ENCODE results near the gene LRRC8D. TPM values are rescaled to one million over a fixed set of nuclear protein-coding genes. Genes with fewer than 3 reads are reported as not detected.

The LRRC8D gene
- total and polyA plus RNA-seq, 9 of the 15 experiments (the other 6 are each of a cell fraction or from before 2014, with no cell fraction given), result 3.4 to 53.9 (median 15.9) TPM

DNA sequence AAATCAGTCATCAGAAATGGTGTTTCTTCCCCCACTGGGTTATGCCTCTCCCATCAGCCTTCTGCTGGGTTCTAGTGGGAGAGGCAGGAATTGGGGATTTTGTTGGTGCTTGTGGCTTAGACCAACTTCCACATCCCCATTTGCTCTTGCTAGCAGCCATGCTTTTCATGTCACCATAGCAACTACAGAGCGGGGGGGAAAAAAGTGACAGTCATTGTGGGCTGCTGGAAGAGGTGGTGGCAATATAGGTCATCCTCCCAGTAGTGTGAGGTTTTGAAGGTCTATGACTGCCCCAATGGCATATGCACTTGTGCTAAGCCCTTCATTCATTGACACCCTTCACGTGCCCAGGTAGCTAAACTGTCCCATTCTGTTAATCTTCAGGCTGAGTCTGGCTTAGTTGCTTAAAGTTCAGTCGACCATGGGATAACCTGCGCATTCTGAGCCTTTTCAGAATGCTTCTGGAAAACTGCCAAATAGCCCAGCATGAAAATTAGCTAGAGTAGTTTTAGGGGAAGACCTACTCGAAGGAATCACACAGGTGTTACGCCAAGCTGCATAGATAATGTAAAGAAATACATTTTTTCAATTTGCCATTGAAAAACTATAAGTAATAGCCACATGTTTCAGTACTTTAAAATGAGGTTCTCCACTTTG, 120.4 kb downstream of the LRRC8D start (continued):
- TF ChIP-seq ATF1 (CRISPR knock-in tag; IDR thresholded peaks at IDR 0.05), result no peak
- peak; percentile 30; the same call in 1 of the 2 replicates for TF ChIP-seq ATF1 (tag; IDR thresholded peaks at IDR 0.05)
- no peak for TF ChIP-seq FUS (optimal IDR thresholded peaks at IDR 0.05; ENCODE audit: low read depth, low read length)
- no peak for TF ChIP-seq TEAD2 (tag; IDR thresholded peaks at IDR 0.05)
- TF ChIP-seq SP2 (IDR thresholded peaks at IDR 0.05; ENCODE audit: extremely low read depth, low read depth, low read length, poor library complexity, severe bottlenecking), result no peak
- TF ChIP-seq NFIC (IDR thresholded peaks at IDR 0.05), result peak; percentile 95
- TF ChIP-seq TAF9B (IDR thresholded peaks at IDR 0.05; ENCODE audit: partially characterized antibody), result no peak
- TF ChIP-seq MEF2D (tag; conservative IDR thresholded peaks at IDR 0.05; ENCODE audit: low read depth), result 0 out of 2 replicates have a peak, but pooled peaks have one; percentile 20
- no peak for TF ChIP-seq RBM17 (IDR thresholded peaks at IDR 0.05; ENCODE audit: borderline replicate concordance, low read depth, low read length)
- TF ChIP-seq, protein P1, sequence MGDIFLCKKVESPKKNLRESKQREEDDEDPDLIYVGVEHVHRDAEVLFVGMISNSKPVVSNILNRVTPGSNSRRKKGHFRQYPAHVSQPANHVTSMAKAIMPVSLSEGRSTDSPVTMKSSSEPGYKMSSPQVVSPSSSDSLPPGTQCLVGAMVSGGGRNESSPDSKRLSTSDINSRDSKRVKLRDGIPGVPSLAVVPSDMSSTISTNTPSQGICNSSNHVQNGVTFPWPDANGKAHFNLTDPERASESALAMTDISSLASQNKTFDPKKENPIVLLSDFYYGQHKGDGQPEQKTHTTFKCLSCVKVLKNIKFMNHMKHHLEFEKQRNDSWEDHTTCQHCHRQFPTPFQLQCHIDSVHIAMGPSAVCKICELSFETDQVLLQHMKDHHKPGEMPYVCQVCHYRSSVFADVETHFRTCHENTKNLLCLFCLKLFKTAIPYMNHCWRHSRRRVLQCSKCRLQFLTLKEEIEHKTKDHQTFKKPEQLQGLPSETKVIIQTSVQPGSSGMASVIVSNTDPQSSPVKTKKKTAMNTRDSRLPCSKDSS (IDR thresholded peaks at IDR 0.05; ENCODE audit: low read depth, partially characterized antibody), result no peak
- TF ChIP-seq, protein P2, sequence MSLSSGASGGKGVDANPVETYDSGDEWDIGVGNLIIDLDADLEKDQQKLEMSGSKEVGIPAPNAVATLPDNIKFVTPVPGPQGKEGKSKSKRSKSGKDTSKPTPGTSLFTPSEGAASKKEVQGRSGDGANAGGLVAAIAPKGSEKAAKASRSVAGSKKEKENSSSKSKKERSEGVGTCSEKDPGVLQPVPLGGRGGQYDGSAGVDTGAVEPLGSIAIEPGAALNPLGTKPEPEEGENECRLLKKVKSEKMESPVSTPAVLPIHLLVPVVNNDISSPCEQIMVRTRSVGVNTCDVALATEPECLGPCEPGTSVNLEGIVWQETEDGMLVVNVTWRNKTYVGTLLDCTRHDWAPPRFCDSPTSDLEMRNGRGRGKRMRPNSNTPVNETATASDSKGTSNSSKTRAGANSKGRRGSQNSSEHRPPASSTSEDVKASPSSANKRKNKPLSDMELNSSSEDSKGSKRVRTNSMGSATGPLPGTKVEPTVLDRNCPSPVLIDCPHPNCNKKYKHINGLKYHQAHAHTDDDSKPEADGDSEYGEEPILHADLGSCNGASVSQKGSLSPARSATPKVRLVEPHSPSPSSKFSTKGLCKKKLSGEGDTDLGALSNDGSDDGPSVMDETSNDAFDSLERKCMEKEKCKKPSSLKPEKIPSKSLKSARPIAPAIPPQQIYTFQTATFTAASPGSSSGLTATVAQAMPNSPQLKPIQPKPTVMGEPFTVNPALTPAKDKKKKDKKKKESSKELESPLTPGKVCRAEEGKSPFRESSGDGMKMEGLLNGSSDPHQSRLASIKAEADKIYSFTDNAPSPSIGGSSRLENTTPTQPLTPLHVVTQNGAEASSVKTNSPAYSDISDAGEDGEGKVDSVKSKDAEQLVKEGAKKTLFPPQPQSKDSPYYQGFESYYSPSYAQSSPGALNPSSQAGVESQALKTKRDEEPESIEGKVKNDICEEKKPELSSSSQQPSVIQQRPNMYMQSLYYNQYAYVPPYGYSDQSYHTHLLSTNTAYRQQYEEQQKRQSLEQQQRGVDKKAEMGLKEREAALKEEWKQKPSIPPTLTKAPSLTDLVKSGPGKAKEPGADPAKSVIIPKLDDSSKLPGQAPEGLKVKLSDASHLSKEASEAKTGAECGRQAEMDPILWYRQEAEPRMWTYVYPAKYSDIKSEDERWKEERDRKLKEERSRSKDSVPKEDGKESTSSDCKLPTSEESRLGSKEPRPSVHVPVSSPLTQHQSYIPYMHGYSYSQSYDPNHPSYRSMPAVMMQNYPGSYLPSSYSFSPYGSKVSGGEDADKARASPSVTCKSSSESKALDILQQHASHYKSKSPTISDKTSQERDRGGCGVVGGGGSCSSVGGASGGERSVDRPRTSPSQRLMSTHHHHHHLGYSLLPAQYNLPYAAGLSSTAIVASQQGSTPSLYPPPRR (CRISPR knock-in tag; IDR thresholded peaks at IDR 0.05; ENCODE audit: borderline replicate concordance), result no peak
- no peak for TF ChIP-seq BDP1 (IDR thresholded peaks at IDR 0.05; ENCODE audit: insufficient read depth, insufficient read length)
